Activated B cell treated with CpG ODN at 0.5 μM for 24 hours (primary cell): ENCODE results near the gene CENPF. TPM values are rescaled to one million over a fixed set of nuclear protein-coding genes. Genes with fewer than 3 reads are reported as not detected.

Experiments used
- ATAC-seq: fragments of 200-7000 bp; cut with Tn5 transposase; one replicate; pipeline ENCODE4 v1.10.0; 2021; ENCODE audit warnings: low read depth, mild to moderate bottlenecking, moderate library complexity
- CTCF ChIA-PET: fragments of 350-600 bp; sonication (Branson Sonifier 250); formaldehyde crosslinking; loops from one replicate; lab custom pipeline; 2021; ENCODE audit warnings: antibody characterized with exemption; lab: Charles Lee
- POLR2A ChIA-PET: fragments of 350-600 bp; sonication (Branson Sonifier 250); formaldehyde crosslinking; loops from one replicate; lab custom pipeline; 2021; ENCODE audit warnings: antibody characterized with exemption; lab: Charles Lee
- DNase-seq: peaks from one replicate; pipeline ENCODE4 v3.0.0; 2022
- H3K27ac Mint-ChIP-seq: one replicate; pipeline ENCODE4 v1.8.0; 2020; ENCODE audit warnings: mixed read lengths
- H3K27me3 Mint-ChIP-seq: one replicate; pipeline ENCODE4 v1.8.0; 2021; ENCODE audit warnings: mixed read lengths
- H3K36me3 Mint-ChIP-seq: one replicate; pipeline ENCODE4 v1.8.0; 2021; ENCODE audit warnings: low read depth, mixed read lengths
- H3K4me1 Mint-ChIP-seq: one replicate; pipeline ENCODE4 v1.8.0; 2021; ENCODE audit warnings: mixed read lengths
- H3K4me3 Mint-ChIP-seq: one replicate; pipeline ENCODE4 v1.8.0; 2020; ENCODE audit warnings: mild to moderate bottlenecking, mixed read lengths
- H3K9me3 Mint-ChIP-seq: one replicate; pipeline ENCODE4 v1.8.0; 2020; ENCODE audit warnings: mixed read lengths
- intact Hi-C: fragments of 100-400 bp; cut with micrococcal nuclease; formaldehyde crosslinking; loops from one replicate; pipeline ENCODE4 v1.15.1; 2024
- total RNA-seq: library from RNA; stranded (reverse); gene quantifications from 2 replicates; pipeline ENCODE4 v1.2.3, GENCODE V29; 2022
- TF ChIP-seq, protein P1 (sequence below): fragments of 200-600 bp; IDR thresholded peaks from one replicate; pipeline ENCODE4 v1.8.0; 2022; ENCODE audit warnings: antibody characterized with exemption, mild to moderate bottlenecking

The CENPF gene
- total RNA-seq, 1 donor from 2014 or later, result 4.0 TPM

DNA sequence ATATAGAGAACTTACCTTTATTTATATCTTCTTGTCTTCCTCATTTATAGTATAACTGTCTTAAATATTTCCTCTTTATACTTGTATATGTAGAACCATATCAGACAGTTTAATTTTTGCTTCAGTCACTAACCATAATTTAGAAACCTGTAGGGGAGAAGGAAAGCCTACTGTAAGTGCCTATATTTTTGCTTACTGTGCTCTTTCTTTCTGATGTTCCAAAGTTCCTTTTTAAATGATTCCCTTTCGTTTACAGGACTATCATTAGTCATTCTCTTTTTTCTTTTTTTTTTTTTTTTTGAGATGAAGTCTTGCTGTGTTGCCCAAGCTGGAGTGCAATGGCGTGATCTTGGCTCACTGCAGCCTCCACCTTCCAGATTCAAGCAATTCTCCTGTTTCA, 109.7 kb downstream of the CENPF start:
- no peak overlapping the region for H3K4me3 Mint-ChIP-seq
- no peaks in the 10 kb centered on the region for H3K9me3 Mint-ChIP-seq
- DNase-seq (no peak), ATAC-seq (no peak)
- no peaks in the 10 kb centered on the region for H3K4me1 Mint-ChIP-seq
- intact Hi-C loops, result no loop called here
- POLR2A ChIA-PET, result no interaction called here
- H3K27me3 Mint-ChIP-seq, result no peaks in the 10 kb centered on the region
- H3K27ac Mint-ChIP-seq, result no peak overlapping the region
- no peaks in the 10 kb centered on the region for H3K36me3 Mint-ChIP-seq
- CTCF ChIA-PET, result no interaction called here
- TF ChIP-seq, protein P1, sequence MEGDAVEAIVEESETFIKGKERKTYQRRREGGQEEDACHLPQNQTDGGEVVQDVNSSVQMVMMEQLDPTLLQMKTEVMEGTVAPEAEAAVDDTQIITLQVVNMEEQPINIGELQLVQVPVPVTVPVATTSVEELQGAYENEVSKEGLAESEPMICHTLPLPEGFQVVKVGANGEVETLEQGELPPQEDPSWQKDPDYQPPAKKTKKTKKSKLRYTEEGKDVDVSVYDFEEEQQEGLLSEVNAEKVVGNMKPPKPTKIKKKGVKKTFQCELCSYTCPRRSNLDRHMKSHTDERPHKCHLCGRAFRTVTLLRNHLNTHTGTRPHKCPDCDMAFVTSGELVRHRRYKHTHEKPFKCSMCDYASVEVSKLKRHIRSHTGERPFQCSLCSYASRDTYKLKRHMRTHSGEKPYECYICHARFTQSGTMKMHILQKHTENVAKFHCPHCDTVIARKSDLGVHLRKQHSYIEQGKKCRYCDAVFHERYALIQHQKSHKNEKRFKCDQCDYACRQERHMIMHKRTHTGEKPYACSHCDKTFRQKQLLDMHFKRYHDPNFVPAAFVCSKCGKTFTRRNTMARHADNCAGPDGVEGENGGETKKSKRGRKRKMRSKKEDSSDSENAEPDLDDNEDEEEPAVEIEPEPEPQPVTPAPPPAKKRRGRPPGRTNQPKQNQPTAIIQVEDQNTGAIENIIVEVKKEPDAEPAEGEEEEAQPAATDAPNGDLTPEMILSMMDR, result no peak

Other genes starting within 250 kb of the CENPF start
- gene PTPN14, start 51.6 kb upstream of the CENPF start, total RNA-seq, result 0.02 TPM in 1 of 2 replicates, not detected in the other